SK-N-MC (cell line): Measurements from ENCODE around the gene IDI2.

Experiments used
- EZH2 ChIP-seq: fragments of 200-600 bp; sonication (generic); IDR thresholded peaks from one replicate; pipeline ENCODE4 v1.6.1; 2017; ENCODE audit warnings: antibody characterized with exemption
- POLR2AphosphoS5 ChIP-seq: IDR thresholded peaks from 2 replicates; pipeline ENCODE4 v1.6.1; 2012; ENCODE audit warnings: mild to moderate bottlenecking, low read depth, low read length, borderline replicate concordance

DNA sequence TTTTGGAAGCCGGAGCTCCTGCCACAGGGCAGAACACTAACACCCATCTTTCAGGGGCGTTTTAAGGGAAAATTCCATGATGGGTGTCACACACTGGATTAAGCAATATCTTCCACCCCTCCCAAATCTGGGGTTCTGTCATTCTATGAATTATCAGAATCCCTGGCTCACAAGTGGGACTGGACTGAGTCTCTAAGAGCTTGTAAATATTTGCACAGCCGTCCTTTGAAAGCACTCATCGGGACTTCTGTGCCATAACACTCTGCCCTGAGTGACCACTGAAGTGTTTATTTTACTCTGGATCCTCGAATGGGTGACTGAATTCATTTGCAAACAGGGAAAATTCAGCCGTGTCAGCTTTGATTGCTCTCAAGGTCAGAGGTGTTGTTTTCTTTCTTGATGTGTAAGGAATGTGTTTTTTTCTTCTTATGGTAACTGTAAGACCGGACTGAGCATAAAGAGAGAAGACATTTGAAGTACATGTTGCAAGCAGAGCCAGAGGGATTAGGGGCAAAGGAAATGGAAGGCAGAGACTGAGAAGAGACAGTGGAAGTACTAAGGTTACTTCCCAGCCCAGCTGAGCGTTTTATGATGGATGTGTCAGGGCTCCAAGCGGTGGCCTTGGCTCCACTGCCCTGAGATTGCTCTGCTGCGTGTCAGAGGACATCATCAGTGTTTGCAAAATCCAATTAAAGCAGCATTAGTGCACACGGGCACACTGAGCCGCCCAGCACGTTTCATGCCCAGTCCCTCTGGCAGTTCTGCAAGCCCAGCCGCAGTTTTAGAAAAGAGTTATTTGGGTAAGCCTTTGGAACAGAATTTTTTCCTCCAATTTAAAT, 55.1 kb downstream of the IDI2 start:
- TF ChIP-seq EZH2 (no peak), POLR2AphosphoS5 (no peak)
